ENCODE measurements around the gene GAK. TPM values are rescaled to one million over a fixed set of nuclear protein-coding genes. Genes with fewer than 3 reads are reported as not detected.

GAK gene
- total RNA-seq, 4 donors from 2014 or later: 62.3 to 126 (median 85.4) TPM

DNA sequence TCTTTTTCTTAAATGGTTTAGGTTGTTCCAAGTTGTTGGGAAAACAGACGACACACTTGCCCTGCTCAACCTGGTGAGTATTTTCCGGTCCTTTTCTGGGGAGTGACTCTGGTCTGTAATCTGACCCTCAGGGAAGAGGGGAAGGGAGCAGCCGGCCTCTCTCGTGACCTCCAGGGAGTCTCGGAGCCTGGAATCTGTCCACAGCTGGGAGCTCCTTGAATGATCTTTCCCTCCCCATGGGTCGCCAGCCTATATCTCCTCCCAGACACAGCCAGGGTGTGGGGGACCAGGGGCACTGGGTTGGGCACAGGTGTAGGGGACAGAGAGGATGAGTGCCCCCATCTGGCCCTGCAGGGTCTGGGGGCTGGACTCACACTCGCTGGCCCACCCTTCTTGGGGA lies 19.1 kb upstream of the GAK start:
- ATAC-seq (ENCODE audit: low FRiP score) (no peak), DNase-seq (ENCODE audit: low spot score) (no peak)
- TF ChIP-seq, protein P1, sequence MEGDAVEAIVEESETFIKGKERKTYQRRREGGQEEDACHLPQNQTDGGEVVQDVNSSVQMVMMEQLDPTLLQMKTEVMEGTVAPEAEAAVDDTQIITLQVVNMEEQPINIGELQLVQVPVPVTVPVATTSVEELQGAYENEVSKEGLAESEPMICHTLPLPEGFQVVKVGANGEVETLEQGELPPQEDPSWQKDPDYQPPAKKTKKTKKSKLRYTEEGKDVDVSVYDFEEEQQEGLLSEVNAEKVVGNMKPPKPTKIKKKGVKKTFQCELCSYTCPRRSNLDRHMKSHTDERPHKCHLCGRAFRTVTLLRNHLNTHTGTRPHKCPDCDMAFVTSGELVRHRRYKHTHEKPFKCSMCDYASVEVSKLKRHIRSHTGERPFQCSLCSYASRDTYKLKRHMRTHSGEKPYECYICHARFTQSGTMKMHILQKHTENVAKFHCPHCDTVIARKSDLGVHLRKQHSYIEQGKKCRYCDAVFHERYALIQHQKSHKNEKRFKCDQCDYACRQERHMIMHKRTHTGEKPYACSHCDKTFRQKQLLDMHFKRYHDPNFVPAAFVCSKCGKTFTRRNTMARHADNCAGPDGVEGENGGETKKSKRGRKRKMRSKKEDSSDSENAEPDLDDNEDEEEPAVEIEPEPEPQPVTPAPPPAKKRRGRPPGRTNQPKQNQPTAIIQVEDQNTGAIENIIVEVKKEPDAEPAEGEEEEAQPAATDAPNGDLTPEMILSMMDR (IDR thresholded peaks at IDR 0.05): no peak

DNA sequence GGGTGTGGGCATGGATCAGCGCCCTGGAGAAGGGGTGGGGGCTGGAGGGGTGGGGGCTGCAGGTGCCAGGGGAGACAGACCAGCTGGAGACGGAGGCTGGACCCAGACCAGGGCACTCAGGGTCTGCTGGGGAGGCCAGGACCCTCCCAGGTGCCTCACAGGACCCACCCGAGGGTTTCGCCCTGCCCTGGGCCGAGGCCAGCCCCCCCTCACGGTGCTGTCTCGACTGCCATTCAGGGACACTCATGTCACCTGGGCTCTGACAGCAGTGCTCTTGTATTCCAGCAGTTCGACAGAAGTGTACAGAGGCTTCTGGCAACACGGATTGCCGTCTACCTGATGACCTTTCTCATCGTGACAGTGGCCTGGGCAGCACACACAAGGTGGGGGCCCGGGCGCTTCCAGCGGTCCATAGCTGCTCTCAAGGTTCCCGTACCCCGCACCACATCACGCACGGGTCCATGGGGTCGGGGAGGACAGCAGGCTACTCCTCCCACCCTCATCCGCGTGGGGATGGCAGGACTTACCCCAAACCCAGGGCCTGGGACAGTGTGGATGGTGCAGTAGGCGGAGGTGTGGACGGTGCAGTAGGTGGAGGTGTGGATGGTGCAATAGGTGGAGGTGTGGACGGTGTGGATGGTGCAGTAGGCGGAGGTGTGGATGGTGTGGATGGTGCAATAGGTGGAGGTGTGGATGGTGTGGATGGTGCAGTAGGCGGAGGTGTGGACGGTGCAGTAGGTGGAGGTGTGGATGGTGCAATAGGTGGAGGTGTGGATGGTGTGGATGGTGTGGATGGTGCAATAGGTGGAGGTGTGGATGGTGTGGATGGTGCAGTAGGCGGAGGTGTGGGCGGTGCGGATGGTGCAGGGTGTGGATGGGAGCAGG lies 18.3 kb upstream of the GAK start:
- ATAC-seq (ENCODE audit: low FRiP score): no peak
- TF ChIP-seq, protein P1 (IDR thresholded peaks at IDR 0.05): no peak
- DNase-seq (ENCODE audit: low spot score): no peak

GRCh38 chr4:949656-950055 lies 17.5 kb upstream of the GAK start:
- ATAC-seq (ENCODE audit: low FRiP score): no peak
- DNase-seq (ENCODE audit: low spot score): no peak
- TF ChIP-seq, protein P1 (IDR thresholded peaks at IDR 0.05): no peak

GRCh38 chr4:948936-949300 lies 16.8 kb upstream of the GAK start:
- ATAC-seq (ENCODE audit: low FRiP score): no peak
- TF ChIP-seq, protein P1 (IDR thresholded peaks at IDR 0.05): no peak
- DNase-seq (ENCODE audit: low spot score): no peak

- no peak for ATAC-seq (ENCODE audit: low FRiP score)
- TF ChIP-seq, protein P1 (IDR thresholded peaks at IDR 0.05): no peak
- no peak for DNase-seq (ENCODE audit: low spot score)
Measured at GRCh38 chr4:948101-948935, 16.2 kb upstream of the GAK start.

DNA sequence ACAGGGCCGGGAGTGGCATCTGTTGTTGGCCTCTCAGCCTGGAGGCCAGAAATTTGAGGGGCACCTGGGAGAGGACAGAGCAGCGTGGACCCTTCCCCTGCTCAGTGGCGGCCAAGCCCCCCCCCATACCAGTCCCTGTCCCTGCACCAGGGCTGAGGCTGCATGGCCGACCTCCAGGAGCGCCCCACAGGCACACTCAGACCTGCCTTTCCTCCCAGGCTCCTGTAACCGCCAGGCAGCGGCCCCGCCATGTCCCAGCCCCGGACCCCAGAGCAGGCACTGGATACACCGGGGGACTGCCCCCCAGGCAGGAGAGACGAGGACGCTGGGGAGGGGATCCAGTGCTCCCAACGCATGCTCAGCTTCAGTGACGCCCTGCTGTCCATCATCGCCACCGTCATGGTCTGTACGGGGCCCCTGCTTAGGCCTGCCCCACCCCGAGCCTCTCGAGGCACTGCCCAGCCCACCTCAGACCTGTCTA lies 15.4 kb upstream of the GAK start:
- TF ChIP-seq, protein P1 (IDR thresholded peaks at IDR 0.05): no peak
- no peak for DNase-seq (ENCODE audit: low spot score)
- ATAC-seq (ENCODE audit: low FRiP score): no peak
